IPS DF 4.7 (cell line): ENCODE data around the gene MARCHF3.

ENCODE experiments used
- DNase-seq: peaks from one replicate; pipeline ENCODE4 v3.0.0-alpha.2; 2013; ENCODE audit warnings: low spot score; ENCODE audit errors: extremely low read depth

Gene MARCHF3

DNA sequence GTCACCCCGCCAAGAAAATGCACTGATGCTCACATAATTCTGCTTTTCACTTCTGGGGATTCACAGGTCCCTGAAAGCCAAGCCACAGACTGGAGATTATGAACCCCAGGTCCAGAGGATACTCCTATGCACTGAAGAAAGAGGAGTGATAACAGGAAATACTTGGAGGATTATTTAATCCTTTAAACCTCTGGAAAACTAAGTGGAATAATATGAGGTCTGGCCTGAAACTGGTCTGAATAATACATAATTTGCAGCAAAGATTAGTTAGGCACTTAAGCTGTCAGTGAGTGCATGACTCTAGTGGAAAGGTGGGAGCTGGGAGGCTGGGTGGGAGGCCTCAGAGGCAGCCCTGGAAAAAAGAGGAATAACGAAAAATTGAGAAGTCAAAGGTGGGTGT is 45.7 kb downstream of the MARCHF3 start:
- no peak for DNase-seq

GRCh38 chr5:126983874-126984266 is 46.5 kb downstream of the MARCHF3 start:
- DNase-seq: no peak

GRCh38 chr5:126982926-126983873 is 47.2 kb downstream of the MARCHF3 start:
- DNase-seq: no peak

DNA sequence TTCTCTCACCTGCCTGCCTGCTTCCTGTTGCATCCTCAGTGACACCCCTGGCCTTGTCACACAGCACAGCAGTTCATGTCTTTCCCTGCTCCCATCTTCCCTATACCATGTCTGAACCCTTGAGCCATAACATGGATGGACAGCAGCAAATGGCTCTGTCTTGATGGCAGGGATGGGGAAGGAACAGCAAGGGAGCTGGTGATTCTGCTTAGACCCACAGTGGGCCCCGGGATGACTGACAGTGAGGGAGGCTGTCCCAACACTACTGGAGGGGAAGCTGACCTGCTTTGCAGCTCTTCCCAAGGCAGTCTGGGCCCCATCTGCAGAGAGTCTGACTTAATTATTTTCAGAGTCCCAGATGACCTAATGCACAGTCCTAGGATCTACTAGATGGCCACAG is 48.2 kb downstream of the MARCHF3 start:
- DNase-seq: no peak

DNA sequence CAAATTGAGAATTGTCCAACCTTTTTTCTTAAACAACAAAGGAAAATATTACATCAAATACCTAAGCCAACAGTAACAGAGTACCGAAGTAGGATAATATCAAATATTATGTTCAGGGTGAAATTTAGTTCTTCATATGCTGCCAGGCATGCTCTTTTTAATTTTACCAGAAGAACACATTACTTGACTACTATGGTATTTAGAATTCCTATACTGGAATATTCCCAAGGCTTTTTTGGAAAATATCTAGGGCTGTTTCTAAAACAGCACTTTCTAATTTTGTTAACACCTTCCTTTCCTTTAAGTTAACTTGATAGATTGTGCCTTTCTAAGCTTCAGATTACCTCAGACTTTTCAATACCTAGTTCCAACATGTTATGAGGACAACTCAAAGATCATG is 48.7 kb downstream of the MARCHF3 start:
- DNase-seq: no peak

DNA sequence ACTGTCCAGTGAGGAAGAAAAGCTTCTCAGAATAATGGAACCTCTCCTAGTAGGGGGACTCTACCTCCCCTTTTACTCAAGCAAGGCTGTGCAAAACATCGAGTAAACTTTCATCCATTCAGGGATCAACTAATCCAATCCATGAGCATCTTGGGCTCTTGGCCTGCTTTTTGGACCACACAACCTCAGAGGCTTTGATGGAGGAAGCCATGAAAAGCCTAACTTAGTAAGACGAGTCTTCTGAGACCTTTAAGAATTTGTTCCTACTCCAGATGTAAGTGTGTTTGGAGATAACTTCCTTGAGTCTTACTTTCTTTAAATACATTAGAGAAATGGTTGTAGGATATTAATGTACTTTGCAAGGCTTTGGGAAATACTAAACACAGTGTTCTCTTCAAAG is 49.1 kb downstream of the MARCHF3 start:
- DNase-seq: no peak

- DNase-seq: no peak
These were observed 52.1 kb downstream of the MARCHF3 start for GRCh38 chr5:126978258-126978657.

DNA sequence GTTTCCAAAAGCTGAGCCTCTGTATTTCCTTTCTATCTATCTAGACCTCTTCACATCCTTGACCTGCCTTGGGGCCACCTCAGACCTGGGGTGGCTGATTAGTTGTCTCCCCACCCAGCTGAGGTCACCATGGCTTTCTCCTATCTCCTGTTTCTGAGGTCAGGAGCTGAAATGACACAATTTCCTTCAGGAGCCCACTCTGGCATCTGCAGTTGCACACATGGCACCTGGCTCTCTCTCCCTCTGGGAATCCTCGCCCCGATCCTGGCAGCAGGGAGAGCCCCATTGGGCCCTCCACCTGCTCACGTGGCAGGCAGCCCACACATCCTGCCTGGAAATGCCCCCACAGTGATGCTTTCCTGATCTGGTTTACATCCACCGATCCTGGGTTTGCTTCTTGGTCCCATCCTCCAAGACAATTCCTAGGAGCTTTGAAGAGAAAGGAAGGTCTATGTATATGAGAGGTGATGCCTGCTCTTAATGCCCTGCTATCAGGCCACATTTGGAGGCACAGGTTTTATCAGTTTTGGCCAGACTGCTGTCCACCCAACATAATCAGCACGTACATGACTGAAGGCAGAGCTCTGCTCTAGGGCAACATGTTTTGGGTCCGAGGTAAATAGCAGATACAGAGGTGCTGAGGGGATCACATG is 53.7 kb downstream of the MARCHF3 start:
- DNase-seq: no peak

DNA sequence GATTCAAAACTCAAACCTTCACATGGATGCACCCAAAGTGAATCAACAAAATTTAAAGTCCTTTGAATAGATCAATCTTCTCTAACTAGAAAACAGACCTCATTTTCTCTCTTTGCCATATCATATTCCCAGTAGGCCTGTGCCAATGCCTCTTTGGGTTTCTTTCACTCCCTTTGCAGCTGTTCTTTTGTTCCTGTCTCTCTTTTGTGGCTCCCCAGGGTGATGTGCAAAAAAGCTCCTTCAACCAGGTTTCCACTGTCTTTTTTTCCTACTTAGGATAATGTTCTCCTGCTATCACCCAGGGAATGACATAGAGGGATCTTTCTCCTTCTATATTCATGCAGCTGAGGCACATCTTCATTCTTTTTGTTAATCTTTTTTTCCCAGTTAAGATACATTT is 54.6 kb downstream of the MARCHF3 start:
- DNase-seq: no peak

- DNase-seq: no peak
These were observed 57.2 kb downstream of the MARCHF3 start for GRCh38 chr5:126973193-126973592.

- no peak for DNase-seq
These were observed 58.1 kb downstream of the MARCHF3 start for GRCh38 chr5:126972062-126972895.

DNA sequence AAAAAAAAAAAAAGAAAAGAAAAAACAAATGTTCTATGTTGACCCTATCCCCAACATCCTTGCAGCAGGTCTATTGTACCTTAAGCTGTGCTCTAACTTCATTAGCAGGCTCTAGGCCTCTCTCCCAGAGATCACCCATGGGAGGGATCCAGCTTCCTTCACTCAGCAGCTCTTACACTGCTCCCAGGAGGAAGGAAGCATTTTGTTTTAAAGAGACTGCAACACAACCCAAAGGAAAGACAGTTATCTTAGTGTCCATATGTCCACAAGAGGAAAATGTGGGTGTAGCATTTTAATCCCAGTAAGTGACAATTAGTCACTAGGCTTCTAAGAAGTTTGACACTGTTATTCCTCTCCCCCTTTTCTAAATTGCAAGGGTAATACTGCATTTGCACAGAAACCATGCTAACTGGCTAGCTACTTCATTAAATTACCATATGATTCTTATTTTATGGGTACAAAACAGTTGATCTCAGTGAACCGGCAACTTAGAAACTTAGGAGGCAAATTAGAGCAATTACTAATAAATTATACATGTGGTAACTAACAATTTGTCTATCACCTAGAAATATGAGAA is 58.8 kb downstream of the MARCHF3 start:
- DNase-seq: no peak

DNA sequence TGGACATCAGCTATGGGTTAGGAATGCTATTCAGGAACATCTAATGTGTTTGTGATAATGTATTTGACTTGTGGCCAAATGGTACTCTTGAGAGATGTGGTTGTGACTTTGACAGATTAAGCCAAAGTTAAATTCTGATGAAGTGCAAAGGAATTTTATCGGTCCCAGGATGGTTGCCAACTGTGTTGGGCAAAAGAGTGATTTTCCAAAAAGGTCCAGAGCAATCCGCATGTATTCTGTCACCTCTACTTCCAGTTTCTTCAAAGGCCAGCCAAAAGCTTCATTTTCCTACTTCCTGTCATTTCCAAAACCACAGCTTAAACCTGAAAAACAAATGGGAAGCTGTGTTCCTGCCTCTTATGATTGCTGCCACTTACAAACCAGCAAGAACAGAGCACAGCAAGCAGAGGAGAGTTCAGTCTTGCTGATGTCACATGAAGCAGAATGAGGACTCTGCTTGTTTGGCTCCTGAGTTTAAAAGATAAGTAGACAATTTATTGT is 59.8 kb downstream of the MARCHF3 start:
- no peak for DNase-seq

GRCh38 chr5:126969548-126969947 is 60.8 kb downstream of the MARCHF3 start:
- DNase-seq: no peak

DNA sequence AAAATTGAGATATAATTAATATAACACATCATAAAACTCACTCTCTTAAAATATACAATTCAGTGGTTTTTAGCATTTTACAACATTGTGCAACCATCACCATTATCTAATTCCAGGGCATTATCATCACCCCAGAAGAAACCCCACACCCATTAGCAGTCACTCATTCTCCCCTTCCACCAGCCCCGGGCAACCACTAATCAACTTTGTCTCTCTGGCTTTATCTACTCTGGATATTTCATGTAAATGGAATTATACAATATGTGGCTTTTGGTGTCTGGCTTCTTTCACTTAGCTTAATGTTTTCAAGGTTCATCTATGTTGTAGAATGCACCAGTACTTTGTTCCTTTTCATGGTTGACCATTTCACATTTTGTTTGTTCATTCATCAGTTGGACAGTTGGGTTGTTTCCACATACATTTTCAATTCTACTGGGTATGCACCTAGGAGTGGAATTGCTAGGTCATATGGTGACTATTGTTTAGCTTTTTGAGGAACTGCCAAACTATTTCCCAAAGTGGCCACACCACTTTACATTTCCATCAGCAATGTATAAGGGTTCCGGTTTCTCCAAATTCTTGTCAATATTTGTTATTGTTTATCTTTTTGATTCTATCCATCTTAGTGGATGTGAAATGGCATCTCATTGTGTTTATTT is 62.4 kb downstream of the MARCHF3 start:
- DNase-seq: no peak

DNA sequence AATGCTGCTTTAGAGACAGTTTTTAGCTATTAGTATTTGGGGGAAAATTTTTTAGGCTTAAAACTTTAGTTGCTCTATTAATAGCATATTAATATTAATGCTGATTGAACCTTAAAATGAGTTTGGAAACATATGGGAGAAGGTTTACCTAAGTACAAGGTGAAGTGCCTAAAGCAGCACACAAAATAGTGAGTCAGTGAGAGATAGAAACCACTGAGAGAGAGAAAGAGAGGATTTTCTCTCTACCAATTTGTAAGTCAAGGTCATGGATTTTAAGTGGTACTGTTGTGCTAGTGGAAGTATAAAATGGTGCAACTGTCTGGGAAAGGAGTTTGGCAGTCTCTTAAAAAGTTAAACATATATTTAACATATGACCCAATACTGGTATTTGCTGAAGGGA is 64.9 kb downstream of the MARCHF3 start:
- no peak for DNase-seq

DNA sequence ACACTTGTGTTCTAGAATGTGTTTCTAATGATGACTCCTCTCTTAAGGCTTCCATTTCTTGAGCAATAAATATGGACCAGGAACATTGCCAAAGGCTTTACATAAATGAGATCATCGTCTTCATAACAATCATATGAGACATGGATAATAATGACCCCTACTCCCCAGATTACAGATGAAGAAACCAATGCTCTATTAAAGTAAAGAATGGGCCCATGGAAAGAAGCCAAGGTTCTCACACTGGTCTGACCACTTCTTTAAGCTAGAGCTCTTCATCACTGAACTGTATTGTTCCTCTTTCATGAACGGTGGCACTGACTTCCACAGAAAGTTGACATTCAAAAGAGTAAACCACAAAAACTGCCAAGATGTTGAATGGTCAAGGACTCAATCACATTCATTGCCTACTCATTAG is 65.3 kb downstream of the MARCHF3 start:
- no peak for DNase-seq

DNA sequence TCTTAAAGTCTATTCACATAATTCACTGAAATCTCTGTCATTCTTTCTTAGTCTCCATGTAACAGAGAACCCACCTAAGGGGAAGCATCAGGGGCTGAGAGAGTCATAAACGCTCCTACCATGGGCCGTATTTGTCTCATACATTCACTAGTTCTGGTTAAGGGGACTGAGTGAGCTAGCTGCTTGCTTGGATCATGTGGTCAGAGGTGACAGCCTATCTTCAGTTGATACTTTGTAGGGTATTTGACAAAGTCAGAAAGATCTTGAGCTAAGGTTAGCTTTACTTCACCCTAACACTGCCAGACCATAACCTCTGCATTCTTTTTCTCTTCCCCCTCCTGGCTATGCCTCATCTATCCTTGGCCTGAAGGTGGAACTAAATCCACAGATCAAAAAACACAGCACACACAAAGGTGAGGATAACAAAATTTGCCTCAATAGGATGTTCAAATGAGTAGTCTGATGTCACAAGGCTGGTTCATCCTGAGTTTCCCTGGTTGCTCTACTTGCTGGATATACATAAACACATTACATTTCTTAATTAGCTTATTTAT is 66.5 kb downstream of the MARCHF3 start:
- no peak for DNase-seq

DNA sequence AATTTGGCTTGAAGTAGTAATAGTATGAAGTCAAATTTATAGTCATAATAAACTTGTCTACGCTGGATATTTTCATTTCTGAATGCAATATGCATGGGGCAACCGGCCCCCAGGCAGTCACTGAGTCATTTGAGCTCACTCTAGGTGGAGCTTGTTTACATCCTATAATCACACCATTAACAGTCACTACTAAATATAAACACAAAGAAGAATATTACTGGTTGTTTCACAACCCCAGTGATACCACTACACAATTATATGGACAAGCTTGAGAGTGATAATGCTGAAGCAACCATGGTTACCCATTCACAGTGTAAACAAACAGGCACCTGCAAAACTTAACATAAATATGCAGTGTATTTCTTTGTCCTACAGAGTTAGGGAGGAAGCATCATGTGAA is 68.7 kb downstream of the MARCHF3 start:
- no peak for DNase-seq

GRCh38 chr5:126961128-126961527 is 69.2 kb downstream of the MARCHF3 start:
- DNase-seq: no peak

GRCh38 chr5:126959188-126959587 is 71.2 kb downstream of the MARCHF3 start:
- DNase-seq: no peak
